ENCODE results near the gene DSE. TPM values are rescaled to one million over a fixed set of nuclear protein-coding genes. Genes with fewer than 3 reads are reported as not detected.

The DSE gene
- polyA plus RNA-seq, 1 donor: 16.8 TPM

- Histone ChIP-seq H3K9me3 (ENCODE audit: control insufficient read depth, low read depth, low read length) (no peaks in the 10 kb centered on the region), H3K4me1 (ENCODE audit: control insufficient read depth, insufficient read depth, low read length) (no peaks in the 10 kb centered on the region), H3K36me3 (ENCODE audit: control insufficient read depth, insufficient read depth, low read length) (no peaks in the 10 kb centered on the region), H3K4me3 (ENCODE audit: low read length) (no peak overlapping the region), H3K27me3 (ENCODE audit: control insufficient read depth, insufficient read depth, low read length) (no peaks in the 10 kb centered on the region), H3K27ac (ENCODE audit: low read length) (no peak overlapping the region)
- no peak for DNase-seq
- WGBS (ENCODE audit: insufficient coverage, low lambda C conversion rate): 67% methylated on average over 2 of the region's 6 CpGs
Measured at GRCh38 chr6:116492331-116493067, 121.8 kb downstream of the DSE start.

Other genes starting within 250 kb of the DSE start
- 0.10 TPM for gene COL10A1, start 244.8 kb upstream of the DSE start, polyA plus RNA-seq
- 22.3 TPM for gene TSPYL4, start 116.9 kb upstream of the DSE start, polyA plus RNA-seq
- 85.8 TPM for gene TSPYL1, start 91.0 kb upstream of the DSE start, polyA plus RNA-seq
- gene CALHM6, start 90.4 kb downstream of the DSE start, polyA plus RNA-seq: 7.8 TPM
- 0.91 TPM for gene CALHM5, start 140.7 kb downstream of the DSE start, polyA plus RNA-seq
- gene TRAPPC3L, start 174.7 kb downstream of the DSE start, polyA plus RNA-seq: 0.18 TPM
- gene CALHM4, start 182.8 kb downstream of the DSE start, polyA plus RNA-seq: 0.13 TPM
- gene RWDD1, start 200.6 kb downstream of the DSE start, polyA plus RNA-seq: 48.6 TPM
- gene RSPH4A, start 245.5 kb downstream of the DSE start, polyA plus RNA-seq: 0.70 TPM